Epithelial cell of proximal tubule (primary cell): ENCODE results near the gene PLCB1. TPM values are rescaled to one million over a fixed set of nuclear protein-coding genes. Genes with fewer than 3 reads are reported as not detected.

Source experiments
- DNase-seq: peaks from one replicate; pipeline ENCODE4 v3.0.0-alpha.2; 2011; ENCODE audit warnings: low read depth
- H3K4me3 ChIP-seq: 2 replicates; pipeline ENCODE4 v1.5.1; 2011; ENCODE audit warnings: low read depth, mild to moderate bottlenecking, low read length
- total RNA-seq: library from RNA; depleted of rRNA; stranded (reverse); fragments of >200 nt; gene quantifications from 2 replicates; pipeline ENCODE4 v1.2.3, GENCODE V29; 2015
- TF ChIP-seq, protein P1 (sequence below): conservative IDR thresholded peaks from 2 replicates; pipeline ENCODE4 v1.5.1; 2012; ENCODE audit warnings: low read depth, mild to moderate bottlenecking, low read length

PLCB1 gene
- total RNA-seq, 1 donor from 2014 or later: 2.2 TPM

DNA sequence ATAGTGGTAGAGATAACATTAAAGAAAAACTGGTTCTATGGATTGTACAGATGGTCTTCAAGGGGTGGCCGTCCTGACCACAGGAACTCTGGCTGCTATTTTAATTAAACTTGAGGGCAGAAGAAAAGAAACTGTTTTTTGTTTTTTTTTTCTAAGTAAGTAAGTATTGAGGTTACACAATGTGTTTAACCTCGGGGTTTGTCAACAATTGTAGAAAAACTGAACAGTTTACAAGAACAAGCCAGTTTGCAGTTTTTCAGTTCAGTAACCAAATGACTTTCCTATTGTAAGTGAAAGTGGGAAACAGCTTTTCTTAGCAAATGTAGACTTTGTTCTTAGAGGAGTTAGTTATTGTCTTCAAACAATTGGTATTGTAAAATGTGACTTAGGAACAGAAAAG lies 77.0 kb downstream of the PLCB1 start:
- no peak overlapping the region for H3K4me3 ChIP-seq
- TF ChIP-seq, protein P1, sequence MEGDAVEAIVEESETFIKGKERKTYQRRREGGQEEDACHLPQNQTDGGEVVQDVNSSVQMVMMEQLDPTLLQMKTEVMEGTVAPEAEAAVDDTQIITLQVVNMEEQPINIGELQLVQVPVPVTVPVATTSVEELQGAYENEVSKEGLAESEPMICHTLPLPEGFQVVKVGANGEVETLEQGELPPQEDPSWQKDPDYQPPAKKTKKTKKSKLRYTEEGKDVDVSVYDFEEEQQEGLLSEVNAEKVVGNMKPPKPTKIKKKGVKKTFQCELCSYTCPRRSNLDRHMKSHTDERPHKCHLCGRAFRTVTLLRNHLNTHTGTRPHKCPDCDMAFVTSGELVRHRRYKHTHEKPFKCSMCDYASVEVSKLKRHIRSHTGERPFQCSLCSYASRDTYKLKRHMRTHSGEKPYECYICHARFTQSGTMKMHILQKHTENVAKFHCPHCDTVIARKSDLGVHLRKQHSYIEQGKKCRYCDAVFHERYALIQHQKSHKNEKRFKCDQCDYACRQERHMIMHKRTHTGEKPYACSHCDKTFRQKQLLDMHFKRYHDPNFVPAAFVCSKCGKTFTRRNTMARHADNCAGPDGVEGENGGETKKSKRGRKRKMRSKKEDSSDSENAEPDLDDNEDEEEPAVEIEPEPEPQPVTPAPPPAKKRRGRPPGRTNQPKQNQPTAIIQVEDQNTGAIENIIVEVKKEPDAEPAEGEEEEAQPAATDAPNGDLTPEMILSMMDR: no peak
- no peak for DNase-seq

- no peak for DNase-seq
- H3K4me3 ChIP-seq: no peak overlapping the region
- TF ChIP-seq, protein P1: no peak
Measured at GRCh38 chr20:8210749-8211148, 78.7 kb downstream of the PLCB1 start.

DNA sequence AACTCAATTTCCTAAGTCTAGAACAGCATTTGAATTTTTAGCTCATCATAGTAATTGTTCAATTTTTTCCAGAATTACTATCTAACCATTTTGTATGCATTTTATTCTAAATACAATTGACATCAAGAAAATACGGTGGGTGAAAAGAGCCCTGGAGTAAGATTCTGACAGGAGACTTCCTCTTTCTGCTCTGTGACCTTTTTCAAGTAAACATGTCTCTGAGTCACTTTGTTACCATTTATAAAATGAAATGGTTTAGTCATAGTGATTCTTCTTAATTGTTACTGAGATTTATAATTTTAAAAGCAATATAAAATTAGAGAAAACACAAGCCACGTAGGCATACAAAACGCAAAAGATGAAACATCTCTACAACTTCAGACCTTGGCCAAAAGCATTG lies 80.2 kb downstream of the PLCB1 start:
- no peak for DNase-seq
- H3K4me3 ChIP-seq: no peak overlapping the region
- TF ChIP-seq, protein P1: no peak

- no peak overlapping the region for H3K4me3 ChIP-seq
- TF ChIP-seq, protein P1: no peak
- no peak for DNase-seq
Measured at GRCh38 chr20:8213270-8213669, 81.2 kb downstream of the PLCB1 start.

- no peak for DNase-seq
- TF ChIP-seq, protein P1: no peak
- no peak overlapping the region for H3K4me3 ChIP-seq
Measured at GRCh38 chr20:8213831-8214587, 81.9 kb downstream of the PLCB1 start.

- no peak overlapping the region for H3K4me3 ChIP-seq
- DNase-seq: no peak
Measured at GRCh38 chr20:8215361-8215781, 83.3 kb downstream of the PLCB1 start.

More at GRCh38 chr20:8215361-8215781, 83.3 kb downstream of the PLCB1 start:
- TF ChIP-seq, protein P1: no peak
